WI38 (cell line): ENCODE results near the gene VARS1.

Experiments used
- H3K4me3 ChIP-seq: 2 replicates; pipeline ENCODE4 v1.5.1; 2011; ENCODE audit warnings: low read depth, mild to moderate bottlenecking, control low read depth, low read length
- CTCF ChIP-seq: IDR thresholded peaks from 2 replicates; pipeline ENCODE4 v1.5.1; 2012; ENCODE audit warnings: low read depth, mild to moderate bottlenecking, control low read depth, low read length

The VARS1 gene

GRCh38 chr6:31779908-31780307 is 15.6 kb downstream of the VARS1 start:
- no peak for TF ChIP-seq CTCF
- H3K4me3 ChIP-seq = no peak overlapping the region

DNA sequence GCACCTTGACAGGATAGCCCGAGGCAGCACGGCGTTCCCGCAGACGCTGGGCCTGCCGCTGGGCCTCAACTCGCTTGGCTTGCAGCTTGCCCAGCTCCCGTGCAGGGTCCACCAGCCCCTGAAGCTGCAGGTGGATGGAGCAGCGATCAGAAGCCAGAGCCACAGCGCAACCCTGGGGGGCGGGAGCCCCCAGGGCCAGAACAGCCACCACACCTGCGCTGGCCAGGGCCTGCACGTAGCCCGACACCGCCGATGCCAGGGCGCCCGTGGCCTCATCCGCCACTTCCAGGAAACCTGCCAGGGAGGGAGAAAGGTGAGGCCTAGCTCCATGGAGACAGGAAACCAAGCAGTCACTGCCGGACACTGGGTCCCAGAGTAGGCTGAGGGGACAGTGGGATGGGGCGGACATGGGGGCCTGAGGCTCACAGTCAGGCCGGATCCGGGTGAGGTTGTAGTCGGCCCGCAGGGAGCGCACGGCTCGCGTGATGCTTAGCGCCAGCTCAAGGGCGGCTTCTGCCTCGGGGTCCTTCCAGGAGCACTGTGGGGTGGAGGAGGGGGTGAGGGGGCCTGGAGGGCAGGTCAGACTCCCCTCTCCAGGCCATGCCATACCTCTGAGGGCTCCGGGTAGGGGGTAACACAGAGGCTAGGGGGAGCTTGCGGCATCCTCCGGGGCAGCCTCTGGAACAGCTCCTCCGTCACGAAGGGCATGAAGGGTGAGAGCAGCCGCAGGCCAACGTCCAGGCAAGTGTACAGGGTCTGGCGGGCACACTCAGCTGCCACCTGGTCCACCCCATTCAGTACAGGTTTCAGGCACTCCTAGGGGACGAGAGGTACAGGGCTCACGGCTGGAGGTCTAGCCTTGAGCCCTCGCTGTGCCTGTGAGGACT is 16.3 kb downstream of the VARS1 start:
- TF ChIP-seq CTCF = no peak
- no peak overlapping the region for H3K4me3 ChIP-seq

DNA sequence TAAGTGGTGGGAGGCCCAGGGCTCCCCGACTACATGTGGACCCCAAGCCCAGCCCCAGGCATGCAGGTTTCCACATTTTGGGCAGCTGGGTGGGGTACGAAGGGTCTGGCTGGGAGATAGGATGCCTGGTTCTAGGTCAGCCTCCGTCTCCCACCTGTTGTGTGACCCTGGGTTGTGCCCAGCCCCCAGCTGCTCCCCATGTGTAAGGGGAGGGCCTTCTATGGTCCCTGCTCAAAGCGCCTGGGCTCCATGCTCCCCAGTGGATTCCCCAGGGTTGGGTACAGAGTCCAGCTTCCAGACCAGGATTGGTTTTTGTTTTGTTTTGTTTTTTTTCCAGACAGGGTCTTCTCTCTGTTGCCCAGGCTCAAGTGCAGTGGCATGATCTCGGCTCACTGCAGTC is 17.4 kb downstream of the VARS1 start:
- no peak overlapping the region for H3K4me3 ChIP-seq
- TF ChIP-seq CTCF = no peak

- TF ChIP-seq CTCF = no peak
- H3K4me3 ChIP-seq = no peak overlapping the region
Measured at GRCh38 chr6:31777667-31778050, 17.9 kb downstream of the VARS1 start.

DNA sequence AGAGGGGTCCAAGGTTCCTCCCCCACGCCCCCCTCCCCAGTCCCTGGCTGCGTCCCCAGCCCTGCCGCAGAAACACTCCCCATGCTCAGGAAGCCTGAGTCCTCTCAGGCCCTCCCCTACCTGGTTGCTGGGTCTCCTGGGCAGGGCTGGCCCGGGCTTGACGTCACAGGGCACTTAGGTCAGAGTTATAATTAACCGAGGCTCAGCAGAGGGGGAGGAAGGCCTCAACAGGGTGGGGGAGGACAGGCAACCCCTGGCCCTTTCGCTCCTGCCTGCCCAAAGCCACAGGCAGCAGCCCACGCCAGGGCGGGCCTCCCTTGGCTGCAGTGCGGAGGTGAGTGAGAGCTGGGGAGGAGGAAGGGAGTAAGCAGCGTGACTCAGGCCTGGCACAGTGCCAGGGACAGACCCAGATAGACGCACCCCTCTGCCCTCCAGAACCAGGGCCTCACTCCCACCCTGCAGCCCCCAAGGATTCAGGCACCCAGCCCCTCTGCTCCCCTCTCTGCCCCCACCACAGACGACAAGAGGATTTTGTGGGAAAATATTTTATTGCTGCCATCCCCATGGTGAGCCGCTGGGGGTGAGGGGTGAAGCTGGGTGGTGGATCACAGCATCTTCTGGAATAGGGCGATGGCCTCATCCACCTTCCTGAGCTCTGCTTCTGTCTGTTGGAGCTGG is 18.4 kb downstream of the VARS1 start, which contains the start of gene VWA7:
VWA7 (minus strand) TSS at position 340 of the 678 bp plus-strand sequence. CDS start 549 bp downstream, outside the sequence.
- TF ChIP-seq CTCF = no peak
- H3K4me3 ChIP-seq = no peak within 1 kb of the TSS

- no peak for TF ChIP-seq CTCF
- no peak overlapping the region for H3K4me3 ChIP-seq
Measured at GRCh38 chr6:31776485-31776988, 19.0 kb downstream of the VARS1 start.
